Omental fat pad (tissue), 4 donors: ENCODE measurements around the gene UGT1A8. TPM values are rescaled to one million over a fixed set of nuclear protein-coding genes. Genes with fewer than 3 reads are reported as not detected.
"Not testable (repeated sequence)": the region's sequence is repeated elsewhere in the genome, so short reads cannot be mapped to it uniquely, and the experiment has no call there.

ENCODE experiments used
- ATAC-seq: fragments of 150-250 bp; one replicate; pipeline ENCODE4 v1.9.1; 2016; ENCODE audit warnings: mild to moderate bottlenecking, moderate library complexity; ENCODE audit not compliant: low FRiP score
- DNase-seq: peaks from one replicate; pipeline ENCODE4 v3.0.0-alpha.2; 2019; ENCODE audit warnings: low spot score
- CTCF ChIP-seq, 3 donors: fragments of 450-650 bp; IDR thresholded peaks; one replicate each; pipeline ENCODE4 v1.5.1; 2016 to 2017; ENCODE audit warnings: antibody characterized with exemption in 3 of 3, mild to moderate bottlenecking in 3 of 3, moderate library complexity in 2 of 3
- total RNA-seq, 4 donors: library from RNA; depleted of rRNA; stranded (reverse); fragments of >200 nt; gene quantifications; one replicate each; pipeline ENCODE4 v1.1.0, GENCODE V29; 2016

The UGT1A8 gene
- total RNA-seq, 4 donors from 2014 or later = not detected

DNA sequence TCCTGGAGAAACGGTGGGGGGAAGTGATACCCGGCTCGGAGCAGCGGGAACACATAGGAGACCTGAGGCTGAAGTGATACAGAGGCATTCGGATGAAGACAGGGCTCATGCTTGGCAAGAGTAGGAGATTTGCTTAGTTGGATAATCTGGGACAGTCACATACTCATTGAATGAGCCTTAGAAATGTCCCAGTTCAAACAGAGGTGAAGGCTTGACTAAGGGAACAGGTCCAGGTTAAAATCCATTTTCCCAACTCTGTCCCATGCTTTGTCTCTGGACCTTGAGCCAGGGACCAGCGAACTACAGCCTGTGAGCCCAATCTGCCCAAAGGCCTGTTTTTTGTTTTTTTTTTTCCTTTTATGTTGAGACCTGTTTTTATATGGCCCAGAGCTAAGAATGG, 76.5 kb downstream of the UGT1A8 start:
- DNase-seq = no peak
- no peak for ATAC-seq

GRCh38 chr2:233698740-233699139, 81.3 kb downstream of the UGT1A8 start:
- TF ChIP-seq CTCF (IDR thresholded peaks at IDR 0.05) = no peak
- no peak for ATAC-seq
- DNase-seq = no peak

More for the DNA sequence above, 76.5 kb downstream of the UGT1A8 start:
- TF ChIP-seq CTCF (IDR thresholded peaks at IDR 0.05) = no peak

GRCh38 chr2:233699424-233700027, 82.1 kb downstream of the UGT1A8 start:
- DNase-seq (no peak), ATAC-seq (no peak)
- TF ChIP-seq CTCF (IDR thresholded peaks at IDR 0.05) = no peak

- no peak for TF ChIP-seq CTCF (IDR thresholded peaks at IDR 0.05)
- DNase-seq (no peak), ATAC-seq (no peak)
These were observed 82.7 kb downstream of the UGT1A8 start for GRCh38 chr2:233700028-233700635.

DNA sequence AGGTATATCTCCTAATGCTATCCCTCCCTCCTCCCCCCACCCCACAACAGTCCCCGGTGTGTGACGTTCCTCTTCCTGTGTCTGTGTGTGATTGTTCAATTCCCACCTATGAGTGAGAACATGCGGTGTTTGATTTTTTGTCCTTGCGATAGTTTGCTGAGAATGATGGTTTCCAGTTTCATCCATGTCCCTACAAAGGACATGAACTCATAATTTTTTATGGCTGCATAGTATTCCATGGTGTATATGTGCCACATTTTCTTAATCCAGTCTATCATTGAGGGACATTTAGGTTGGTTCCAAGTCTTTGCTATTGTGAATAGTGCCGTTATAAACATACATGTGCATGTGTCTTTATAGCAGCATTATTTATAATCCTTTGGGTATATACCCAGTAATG, 83.4 kb downstream of the UGT1A8 start:
- not testable (repeated sequence) for ATAC-seq, DNase-seq

- ATAC-seq = no peak
- TF ChIP-seq CTCF (IDR thresholded peaks at IDR 0.05) = no peak
- DNase-seq = no peak
These were observed 84.8 kb downstream of the UGT1A8 start for GRCh38 chr2:233702238-233702637.

GRCh38 chr2:233705911-233706506, 88.6 kb downstream of the UGT1A8 start:
- no peak for DNase-seq
- no peak for ATAC-seq
- TF ChIP-seq CTCF (IDR thresholded peaks at IDR 0.05) = no peak
